HepG2 (cell line): ENCODE measurements around the gene BET1L. TPM values are rescaled to one million over a fixed set of nuclear protein-coding genes. Genes with fewer than 3 reads are reported as not detected.

Source experiments
- ATAD3A ChIP-seq: sonication (generic); formaldehyde crosslinking; IDR thresholded peaks from 2 replicates; pipeline ENCODE4 v1.4.0; 2020; ENCODE audit warnings: missing genetic modification reagents
- ELF3 ChIP-seq: IDR thresholded peaks from 2 replicates; pipeline ENCODE4 v1.6.1; 2016; ENCODE audit warnings: missing genetic modification reagents, missing compliant biosample characterization
- GATA4 ChIP-seq: sonication (generic); IDR thresholded peaks from 2 replicates; pipeline ENCODE4 v1.6.1; 2016; ENCODE audit warnings: antibody characterized with exemption, low read depth, borderline replicate concordance
- HNF1A ChIP-seq, 2 experiments: sonication (generic) in 1 of 2; formaldehyde crosslinking in 1 of 2; IDR thresholded peaks; 2 replicates each; pipeline versions ENCODE4 v1.4.0 to v1.6.1; 2016 to 2020; ENCODE audit warnings: borderline replicate concordance in 1 of 2, low read depth in 1 of 2, mild to moderate bottlenecking in 1 of 2, missing genetic modification reagents in 1 of 2
- IRF9 ChIP-seq: sonication (generic); formaldehyde crosslinking; IDR thresholded peaks from 2 replicates; pipeline ENCODE4 v1.8.0; 2022; ENCODE audit warnings: missing genetic modification reagents, mild to moderate bottlenecking, borderline replicate concordance
- KDM6A ChIP-seq: IDR thresholded peaks from 2 replicates; pipeline ENCODE4 v1.6.1; 2016; ENCODE audit warnings: low read depth
- KLF11 ChIP-seq: IDR thresholded peaks from 2 replicates; pipeline ENCODE4 v1.6.1; 2016; ENCODE audit warnings: missing compliant biosample characterization
- KLF12 ChIP-seq: sonication (generic); formaldehyde crosslinking; IDR thresholded peaks from 2 replicates; pipeline ENCODE4 v1.4.0; 2020; ENCODE audit warnings: missing genetic modification reagents, borderline replicate concordance
- ZEB1 ChIP-seq: IDR thresholded peaks from 2 replicates; pipeline ENCODE4 v1.6.1; 2012; ENCODE audit warnings: mild to moderate bottlenecking, low read depth, inconsistent platforms; ENCODE audit not compliant: insufficient replicate concordance
- ZHX2 ChIP-seq, 2 experiments: sonication (generic) in 1 of 2; formaldehyde crosslinking in 1 of 2; IDR thresholded peaks; 2 replicates each; pipeline versions ENCODE4 v1.6.1 to v1.9.0; 2014 to 2022; ENCODE audit warnings: antibody characterized with exemption in 1 of 2, borderline replicate concordance in 1 of 2, inconsistent platforms in 1 of 2, low read depth in 1 of 2, missing genetic modification reagents in 1 of 2
- ZNF597 ChIP-seq: sonication (generic); formaldehyde crosslinking; IDR thresholded peaks from 2 replicates; pipeline ENCODE4 v1.5.0; 2020; ENCODE audit warnings: missing genetic modification reagents
- ZNF616 ChIP-seq: sonication (generic); formaldehyde crosslinking; IDR thresholded peaks from 2 replicates; pipeline ENCODE4 v1.5.0; 2020; ENCODE audit warnings: low read depth, mild to moderate bottlenecking, missing genetic modification reagents
- ZNF768 ChIP-seq: sonication (generic); formaldehyde crosslinking; IDR thresholded peaks from 2 replicates; pipeline ENCODE4 v1.4.0; 2020; ENCODE audit warnings: missing genetic modification reagents
- ZNF772 ChIP-seq: sonication (generic); formaldehyde crosslinking; IDR thresholded peaks from 2 replicates; pipeline ENCODE4 v1.5.0; 2020; ENCODE audit warnings: mild to moderate bottlenecking, missing genetic modification reagents
- polyA plus RNA-seq, 8 experiments: library from polyadenylated mRNA; depleted of rRNA in 3 of 8; stranded (reverse) in 7 of 8; unstranded in 1 of 8; fragments of >200 nt; fragmentation: Illumina TruSeq in 4 of 8; extraction: Trizol in 4 of 8; gene quantifications; 2 replicates each; pipeline versions ENCODE4 v1.2.1 to v1.2.3, GENCODE V29; 2011 to 2016; ENCODE audit warnings: low read depth in 4 of 8, missing spikeins in 1 of 8, mixed read lengths in 1 of 8; ENCODE audit not compliant: insufficient read depth in 1 of 8
- total RNA-seq, 5 experiments: library from RNA; depleted of rRNA; stranded (reverse); fragments of >200 nt; fragmentation: Illumina TruSeq; extraction: Trizol; gene quantifications; 2 replicates each; pipeline ENCODE4 v1.2.3, GENCODE V29; 2016; ENCODE audit warnings: low read depth in 1 of 5

Gene BET1L
- total and polyA plus RNA-seq, 2 of the 13 experiments (the other 11 are each of a cell fraction or from before 2014, with no cell fraction given): 26.2 to 59.6 TPM

- TF ChIP-seq ZHX2 (IDR thresholded peaks at IDR 0.05; ENCODE audit: low read depth): peak; percentile 74; the same call in 1 of the 2 replicates
- TF ChIP-seq ZHX2 (CRISPR knock-in tag; IDR thresholded peaks at IDR 0.05; ENCODE audit: borderline replicate concordance): peak; percentile 94; the same call in 1 of the 2 replicates
- no peak for TF ChIP-seq KLF11 (CRISPR knock-in tag)
- peak; percentile 70 for TF ChIP-seq ZNF616 (CRISPR knock-in tag)
- TF ChIP-seq ZEB1: no peak
- TF ChIP-seq IRF9 (CRISPR knock-in tag): peak; percentile 97
- TF ChIP-seq ZNF768 (CRISPR knock-in tag): peak; percentile 48; the same call in 1 of the 2 replicates
- TF ChIP-seq HNF1A (IDR thresholded peaks at IDR 0.05; ENCODE audit: low read depth): no peak
- peak; percentile 55; the same call in 1 of the 2 replicates for TF ChIP-seq HNF1A (CRISPR knock-in tag; IDR thresholded peaks at IDR 0.05; ENCODE audit: borderline replicate concordance)
- no peak for TF ChIP-seq ZNF597
- no peak for TF ChIP-seq KDM6A
- peak; percentile 50 for TF ChIP-seq GATA4
- peak; percentile 82; the same call in 1 of the 2 replicates for TF ChIP-seq KLF12 (CRISPR knock-in tag)
- 0 out of 2 replicates have a peak, but pooled peaks have one; percentile 31 for TF ChIP-seq ATAD3A (CRISPR knock-in tag)
- TF ChIP-seq ZNF772 (CRISPR knock-in tag): peak; percentile 95
- peak; percentile 87 for TF ChIP-seq ELF3 (CRISPR knock-in tag)
These were observed at the start of gene BET1L, which contains the start of gene RIC8A (continued) for GRCh38 chr11:207208-207862.
